Stimulated activated CD8-positive, alpha-beta memory T cell treated with anti-CD3 and anti-CD28 coated beads, Interleukin-7, amount 100 ng/mL, for 4 hours (primary cell): Measurements from ENCODE around the gene ANO6.

Experiments used
- DNase-seq, 2 donors: peaks; one replicate each; pipeline ENCODE4 v3.0.0-alpha.2; 2020; ENCODE audit warnings: low read depth in 2 of 2

The ANO6 gene

DNA sequence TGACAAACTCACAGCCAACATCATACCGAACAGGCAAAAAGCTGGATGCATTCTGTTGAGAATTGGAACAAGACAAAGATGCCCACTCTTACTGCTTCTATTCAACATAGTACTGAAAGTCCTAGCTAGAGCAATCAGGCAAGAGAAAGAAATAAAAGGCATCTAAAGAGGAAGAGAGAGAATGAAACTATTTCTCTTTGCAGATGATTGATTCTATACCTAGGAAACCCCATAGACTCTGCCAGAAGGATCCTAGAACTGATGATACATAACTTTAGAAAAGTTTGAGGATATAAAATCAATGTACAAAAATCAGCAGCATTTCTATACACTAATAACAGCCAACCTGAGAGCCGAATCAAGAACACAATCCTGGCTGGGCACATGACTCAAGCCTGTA lies 6.1 kb upstream of the ANO6 start:
- DNase-seq: no peak

- DNase-seq: no peak
Observed at GRCh38 chr12:45212064-45212463, 3.8 kb upstream of the ANO6 start.

DNA sequence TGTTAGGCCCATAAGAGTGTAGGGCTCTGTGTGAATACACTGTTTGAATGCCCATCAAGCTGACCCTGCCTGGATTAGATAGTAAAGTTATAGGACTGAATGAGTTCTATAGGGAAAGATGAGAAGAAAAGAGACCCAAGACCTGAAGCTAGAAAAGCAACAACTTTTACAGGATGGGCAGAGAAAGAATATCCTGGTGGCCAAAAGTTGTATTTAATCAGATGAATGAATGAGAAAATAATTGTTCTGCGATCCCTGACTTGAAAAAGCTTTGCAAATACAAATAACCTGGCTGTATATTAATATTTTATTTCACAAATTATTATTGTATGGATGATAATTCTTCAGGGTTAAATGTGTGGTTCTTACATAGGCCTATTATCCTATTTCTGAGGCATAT lies 2.8 kb upstream of the ANO6 start:
- DNase-seq: no peak

GRCh38 chr12:45214071-45214470 lies 1.8 kb upstream of the ANO6 start:
- DNase-seq: no peak

DNA sequence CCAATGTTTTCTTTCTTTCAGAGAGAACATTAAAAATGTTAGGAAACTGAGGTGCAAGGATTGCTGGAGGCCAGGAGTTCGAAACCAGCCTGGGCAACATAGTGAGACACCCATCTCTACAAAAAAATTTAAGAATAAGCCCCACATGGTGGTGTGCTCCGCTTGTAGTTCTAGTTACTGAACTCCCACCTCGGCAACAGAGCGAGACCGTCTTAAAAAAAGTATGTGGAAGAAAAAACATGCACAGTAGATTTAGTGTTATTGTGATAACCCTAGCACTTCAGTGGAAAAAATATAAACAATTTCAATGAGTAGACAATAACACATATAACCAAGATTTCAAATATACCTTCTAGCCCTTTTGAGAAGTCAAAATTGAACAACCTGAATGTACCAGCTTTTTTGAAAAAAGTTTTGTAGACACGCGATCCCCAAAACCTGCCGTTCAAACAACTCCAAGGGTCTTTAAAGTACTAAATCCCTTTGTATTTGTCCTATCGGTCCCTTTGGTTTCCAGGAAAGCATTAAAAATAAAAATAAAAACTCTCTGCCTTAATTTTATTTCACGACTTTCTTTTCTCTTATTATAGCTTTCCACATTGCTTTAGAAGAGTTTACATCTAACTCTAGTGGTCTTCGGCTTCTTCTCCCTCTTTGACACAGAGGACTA lies 1.0 kb upstream of the ANO6 start:
- no peak for DNase-seq

DNA sequence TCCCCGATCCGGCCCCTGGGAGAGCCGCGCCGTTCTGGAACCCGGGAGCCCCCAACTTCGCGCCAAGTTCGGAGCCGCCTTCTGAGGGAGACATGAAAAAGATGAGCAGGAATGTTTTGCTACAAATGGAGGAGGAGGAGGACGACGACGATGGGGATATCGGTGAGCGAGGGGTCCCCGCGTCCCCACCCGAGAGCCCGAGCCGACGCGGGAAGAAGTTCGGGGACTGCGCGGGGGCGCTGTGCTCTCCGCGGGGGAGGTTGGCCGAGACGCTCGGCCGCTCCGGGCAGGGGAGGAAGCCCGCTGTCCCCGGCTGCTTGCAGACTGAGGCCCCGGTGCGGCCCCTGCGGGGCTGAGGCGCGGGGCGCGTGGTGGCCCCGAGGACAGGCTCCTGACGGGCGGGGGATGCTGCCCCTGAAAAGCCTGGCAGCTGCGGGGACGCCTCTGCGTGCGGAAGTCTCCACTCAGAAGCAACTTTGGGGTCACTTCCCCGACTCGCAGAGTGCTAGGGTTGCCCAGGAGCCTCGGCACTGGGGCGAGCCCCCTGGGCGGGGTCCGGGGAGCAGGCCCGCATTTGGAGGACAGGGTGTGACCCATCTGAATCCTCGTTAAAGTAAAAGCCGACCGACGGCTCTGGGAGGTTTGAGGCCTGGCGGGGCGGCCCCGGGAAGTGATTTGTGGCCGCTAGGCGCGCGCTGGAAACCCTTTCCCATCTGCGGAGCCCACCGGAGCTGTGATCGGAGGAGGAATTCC lies 511 bp downstream of the ANO6 start:
- DNase-seq: peak; percentile 7 to 31

GRCh38 chr12:45216983-45217485 lies 1.1 kb downstream of the ANO6 start:
- no peak for DNase-seq

GRCh38 chr12:45217846-45218245 lies 2.0 kb downstream of the ANO6 start:
- DNase-seq: no peak

DNA sequence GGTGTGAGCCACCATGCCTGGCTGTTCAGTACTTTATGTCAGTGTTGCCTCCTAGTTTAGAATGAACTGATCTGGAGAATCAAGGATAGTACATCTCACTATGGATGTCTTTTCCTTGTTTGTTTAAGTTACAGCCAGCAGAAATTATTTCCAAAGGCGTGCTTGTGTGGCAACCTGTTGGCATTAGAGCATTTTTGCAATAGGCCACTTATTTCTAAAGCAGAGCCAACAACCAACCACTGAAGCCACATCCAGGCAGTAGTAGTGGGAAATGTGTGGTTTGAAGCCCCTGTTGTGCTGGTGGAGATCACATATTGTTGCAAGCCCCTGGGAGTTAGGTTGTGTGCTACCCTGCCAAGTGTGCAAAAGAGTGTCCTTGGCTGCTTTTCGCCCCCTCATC lies 3.7 kb downstream of the ANO6 start:
- DNase-seq: no peak

DNA sequence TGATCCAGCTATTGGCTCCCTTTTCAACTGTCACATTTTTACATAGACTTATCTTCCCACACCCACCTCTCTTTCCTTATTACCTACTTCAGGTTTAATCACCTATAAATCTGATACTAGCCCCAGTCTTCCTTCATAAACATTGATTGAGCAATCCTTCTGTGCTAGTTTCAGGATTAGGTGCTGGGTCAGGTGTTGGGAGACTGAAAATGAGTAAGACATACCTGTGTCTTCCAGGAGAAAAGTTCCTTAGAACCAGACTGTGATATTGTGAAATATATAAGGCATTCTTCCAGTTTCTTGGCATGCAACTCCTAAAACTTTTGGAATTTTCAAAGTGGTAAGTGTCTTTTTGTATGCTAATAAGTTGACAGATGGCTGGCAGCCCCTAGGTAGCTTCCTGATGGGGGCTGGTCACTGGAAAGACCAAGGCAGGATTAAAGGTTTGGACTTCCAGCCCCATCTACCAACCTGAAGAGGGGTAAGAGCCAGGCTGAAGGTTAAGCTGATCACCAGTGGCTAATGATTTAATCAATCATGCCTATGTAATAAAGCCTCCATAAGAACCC lies 4.6 kb downstream of the ANO6 start:
- no peak for DNase-seq

GRCh38 chr12:45220969-45221368 lies 5.1 kb downstream of the ANO6 start:
- no peak for DNase-seq

DNA sequence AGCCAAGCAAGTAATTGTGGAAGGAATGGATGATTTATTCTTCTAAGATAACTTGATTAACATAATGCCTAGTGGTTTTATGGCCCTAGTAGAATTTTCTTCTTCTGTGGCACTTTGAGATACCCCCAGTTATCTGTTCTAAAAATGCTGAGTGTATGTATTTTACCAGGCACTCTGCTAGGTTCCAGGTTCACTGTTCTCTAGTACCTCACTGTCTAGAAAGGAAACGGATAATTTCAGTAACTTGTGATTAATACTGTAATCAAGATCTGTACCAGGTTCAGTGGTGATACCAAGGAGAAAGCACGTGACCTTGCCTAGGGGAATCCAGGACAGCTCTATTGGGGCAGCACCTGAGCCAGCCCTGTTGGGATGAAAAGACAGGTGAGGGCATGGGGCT lies 8.0 kb downstream of the ANO6 start:
- no peak for DNase-seq

- no peak for DNase-seq
Observed at GRCh38 chr12:45224311-45224710, 8.4 kb downstream of the ANO6 start.

DNA sequence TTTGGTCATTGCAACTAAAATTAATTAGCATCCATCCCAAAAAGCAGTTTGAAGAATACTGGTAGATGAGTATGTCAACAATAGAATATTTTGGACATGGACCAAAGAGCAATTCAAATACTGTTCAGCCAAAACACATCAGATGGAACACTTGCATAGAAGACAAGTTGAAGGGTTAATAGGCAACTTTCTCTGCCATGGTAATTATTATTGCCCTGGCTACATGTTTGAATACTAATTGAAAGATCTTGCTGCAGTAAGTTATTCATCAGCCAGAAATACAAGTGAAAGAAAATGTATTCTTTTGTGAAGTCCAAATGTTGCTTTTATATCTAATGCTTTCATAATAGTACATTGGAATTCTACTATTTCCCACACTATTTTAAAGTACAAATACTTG lies 10.1 kb downstream of the ANO6 start:
- no peak for DNase-seq

DNA sequence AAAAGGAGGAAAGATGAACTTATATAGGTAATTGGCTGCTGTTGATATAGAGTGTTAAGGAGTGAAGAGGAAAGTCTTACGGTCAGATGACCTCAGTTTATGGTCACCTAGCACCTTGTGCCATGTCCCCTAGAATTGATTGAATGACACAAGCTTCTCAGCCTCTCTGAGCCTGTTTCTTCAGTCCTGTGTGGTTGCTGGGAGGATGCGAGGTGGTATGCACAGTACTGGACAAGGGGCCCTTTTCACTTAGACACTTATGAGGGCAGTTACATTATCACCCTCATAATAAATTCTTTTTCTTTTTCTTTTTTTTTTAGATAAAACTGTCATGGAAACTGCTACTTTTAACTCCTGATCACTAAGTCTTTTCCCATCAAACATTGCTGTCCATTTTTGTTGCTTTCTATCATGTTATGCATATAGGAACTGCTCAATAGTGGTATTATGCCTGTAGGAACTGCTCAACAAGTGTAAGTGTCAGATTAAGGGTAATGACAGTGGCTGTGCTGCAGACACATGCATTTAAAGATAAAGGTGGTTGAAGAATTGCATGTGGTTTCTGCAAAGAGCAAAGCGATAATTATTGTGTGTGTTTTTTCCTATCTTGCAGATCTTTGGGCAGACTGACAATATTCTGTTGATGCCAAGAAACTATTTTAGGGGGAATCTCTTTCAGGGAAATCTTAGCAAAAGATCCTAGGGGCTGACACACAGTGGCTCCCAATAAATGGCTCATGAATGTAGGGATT lies 11.6 kb downstream of the ANO6 start:
- no peak for DNase-seq

DNA sequence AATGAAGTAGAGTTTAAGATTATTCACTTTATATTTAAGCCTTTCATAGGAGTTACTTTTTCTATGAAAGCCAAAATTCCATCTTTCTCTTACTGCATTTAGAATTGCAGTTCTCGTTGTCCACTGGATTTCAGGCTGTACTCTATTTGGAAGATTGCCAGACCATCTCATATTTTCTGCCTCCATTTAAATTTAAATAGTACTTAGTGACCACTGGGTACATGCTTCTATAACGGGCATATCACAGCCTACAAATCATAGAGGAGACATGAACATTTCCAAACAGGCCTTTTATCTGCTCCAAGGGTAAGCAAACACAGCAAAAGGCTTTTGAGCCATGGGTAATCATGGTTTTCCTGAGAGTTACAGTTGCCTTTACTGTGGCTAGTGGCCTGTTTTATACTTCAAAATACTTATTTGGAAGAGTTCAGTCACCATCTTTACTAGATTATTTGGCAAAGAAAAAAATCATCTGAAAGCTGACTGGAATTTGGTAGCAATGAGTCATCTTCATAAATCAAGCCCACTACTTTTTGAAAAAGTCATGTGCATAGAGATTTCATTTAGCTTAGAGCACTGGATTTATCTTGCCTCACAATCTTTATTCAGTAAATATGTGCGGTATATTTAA lies 15.7 kb downstream of the ANO6 start:
- no peak for DNase-seq

DNA sequence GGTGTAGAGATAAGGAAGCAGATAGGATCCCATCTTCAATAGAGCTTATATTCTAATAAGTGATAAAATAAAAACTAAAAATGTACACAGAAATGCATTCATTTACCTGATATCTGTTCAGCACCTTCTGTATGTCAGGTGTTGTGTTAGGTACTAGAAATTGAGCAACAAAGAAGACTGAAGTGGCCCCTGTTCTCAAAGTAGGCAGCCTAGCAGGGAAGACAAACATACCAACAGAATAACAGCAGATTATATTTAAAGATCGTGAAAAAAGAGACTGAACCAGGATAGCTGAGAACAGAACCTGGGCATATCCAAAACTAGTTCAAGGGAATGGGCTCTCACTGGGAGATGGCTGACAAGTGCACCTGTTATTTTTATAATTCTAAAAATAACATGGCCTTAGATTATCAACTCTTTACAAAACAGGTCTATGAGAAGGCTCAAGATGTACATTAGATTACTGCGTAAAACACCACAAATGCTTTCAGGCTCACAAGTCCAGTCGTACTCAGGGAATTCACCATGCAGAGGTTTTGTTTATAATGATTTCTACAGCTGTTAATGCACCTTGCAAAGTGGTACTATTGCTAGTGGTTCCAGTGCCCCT lies 16.4 kb downstream of the ANO6 start:
- DNase-seq: no peak

GRCh38 chr12:45232756-45233372 lies 17.0 kb downstream of the ANO6 start:
- DNase-seq: no peak

DNA sequence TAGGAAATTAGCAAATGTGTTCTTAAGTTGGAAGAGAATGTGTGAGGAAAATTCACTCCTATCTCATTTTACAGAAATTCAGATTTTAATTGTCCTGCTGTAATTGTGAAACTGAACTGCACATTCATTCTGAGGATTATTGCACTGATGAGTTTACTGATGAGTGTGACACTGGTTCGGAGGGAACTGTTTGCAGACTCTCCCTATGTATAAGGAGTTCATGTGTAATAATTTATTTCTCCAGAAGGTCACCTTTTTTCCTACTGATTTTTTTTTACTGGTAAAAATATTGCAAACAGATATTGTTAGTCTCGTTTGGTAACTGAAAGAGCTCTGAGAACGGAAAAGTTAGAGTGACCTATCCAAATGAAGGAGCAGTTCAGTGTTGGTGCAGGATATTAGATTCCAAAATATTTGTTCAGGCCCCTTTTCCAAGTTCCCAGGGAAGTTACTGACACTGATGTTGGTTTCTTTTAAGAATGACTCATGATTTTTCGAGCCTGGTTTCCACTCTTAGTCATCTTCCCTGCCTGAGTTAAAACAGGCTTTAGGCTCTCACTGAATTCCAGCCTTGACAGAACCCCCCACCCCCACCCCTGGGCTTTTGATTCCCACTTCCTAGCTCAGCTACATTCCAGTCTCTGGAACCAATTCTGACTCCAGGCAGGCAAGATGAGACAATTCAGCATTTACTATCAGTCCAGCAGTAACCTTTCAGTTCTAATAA lies 18.4 kb downstream of the ANO6 start:
- DNase-seq: no peak
